ENCODE measurements around the gene KIF16B. TPM values are rescaled to one million over a fixed set of nuclear protein-coding genes. Genes with fewer than 3 reads are reported as not detected.

Gene KIF16B
- total and polyA plus RNA-seq, 2 experiments from 2014 or later = 6.5 to 11.1 TPM

- H3K9me3 Mint-ChIP-seq = no peaks in the 10 kb centered on the region; the same call in 2 of the 3 replicates
- H3K27ac Mint-ChIP-seq = no peak overlapping the region
- no peaks in the 10 kb centered on the region for H3K36me3 Mint-ChIP-seq (ENCODE audit: low read depth)
These were observed 314.5 kb downstream of the KIF16B start for GRCh38 chr20:16258766-16259165.

More at GRCh38 chr20:16258766-16259165, 314.5 kb downstream of the KIF16B start:
- Histone ChIP-seq H3K79me2 (replicated peaks; ENCODE audit: insufficient read depth) (no peaks in the 10 kb centered on the region), H3K4me1 (ENCODE audit: insufficient read depth) (no peaks in the 10 kb centered on the region), H3K9me2 (ENCODE audit: insufficient read depth) (peaks cover 6% of the 10 kb centered on the region), H3F3A (replicated peaks; ENCODE audit: low read depth) (no peaks in the 10 kb centered on the region), H3K27ac (ENCODE audit: low read depth) (no peak overlapping the region), H3K27me3 (ENCODE audit: insufficient read depth) (no peaks in the 10 kb centered on the region), H2AFZ (no peak overlapping the region), H4K20me1 (replicated peaks; ENCODE audit: insufficient read depth) (no peaks in the 10 kb centered on the region), H3K4me3 (no peak overlapping the region), H3K36me3 (ENCODE audit: insufficient read depth) (no peaks in the 10 kb centered on the region), H3K4me2 (no peak overlapping the region)
- Mint-ChIP-seq H3K4me1 (no peaks in the 10 kb centered on the region), H3K27me3 (ENCODE audit: insufficient read depth, low read depth, poor library complexity) (no peaks in the 10 kb centered on the region), H3K4me3 (no peak overlapping the region)
- no peak for ATAC-seq
- no peak for DNase-seq (ENCODE audit: low spot score)
- TF ChIP-seq CREB1 (CRISPR knock-in tag; IDR thresholded peaks at IDR 0.05; ENCODE audit: low read depth) (no peak), POLR2AphosphoS5 (IDR thresholded peaks at IDR 0.05; ENCODE audit: low read depth) (no peak), ZNF462 (CRISPR knock-in tag; IDR thresholded peaks at IDR 0.05) (no peak), EZH2phosphoT487 (IDR thresholded peaks at IDR 0.05; ENCODE audit: unreplicated experiment) (no peak), ZNF331 (CRISPR knock-in tag; IDR thresholded peaks at IDR 0.05; ENCODE audit: low read depth) (no peak), EZH2 (IDR thresholded peaks at IDR 0.05; ENCODE audit: low read depth, unreplicated experiment) (no peak), NANOG (IDR thresholded peaks at IDR 0.05; ENCODE audit: borderline replicate concordance) (no peak), STAT1 (IDR thresholded peaks at IDR 0.05; ENCODE audit: unreplicated experiment) (no peak), ETS1 (IDR thresholded peaks at IDR 0.05) (no peak), REST (IDR thresholded peaks at IDR 0.05; ENCODE audit: unreplicated experiment) (no peak), JUNB (IDR thresholded peaks at IDR 0.05; ENCODE audit: unreplicated experiment) (no peak), ZNF114 (CRISPR knock-in tag; IDR thresholded peaks at IDR 0.05) (no peak), CTCF (conservative IDR thresholded peaks at IDR 0.05; ENCODE audit: low read depth in 2 of 2) (no peak)

Measured in GM23338 (cell line).